Mesodermal cell (in vitro differentiated cells): ENCODE data around the gene SPC25.

Experiments
- H3K27ac ChIP-seq: 2 replicates; pipeline ENCODE4 v1.7.0; 2013; ENCODE audit warnings: mild to moderate bottlenecking, low read depth, low read length, moderate library complexity; ENCODE audit not compliant: severe bottlenecking
- H3K36me3 ChIP-seq: 2 replicates; pipeline ENCODE4 v1.7.1; 2013; ENCODE audit warnings: mild to moderate bottlenecking, low read length, moderate library complexity; ENCODE audit not compliant: control insufficient read depth, insufficient read depth
- H3K4me1 ChIP-seq: one replicate; pipeline ENCODE4 v1.7.1; 2013; ENCODE audit warnings: mild to moderate bottlenecking, low read length; ENCODE audit not compliant: insufficient read depth, control insufficient read depth, poor library complexity, severe bottlenecking
- H3K4me3 ChIP-seq: 2 replicates; pipeline ENCODE4 v1.7.0; 2013; ENCODE audit warnings: low read length, control low read depth, mild to moderate bottlenecking; ENCODE audit not compliant: insufficient read depth, poor library complexity, severe bottlenecking; ENCODE audit errors: extremely low read depth
- H3K9me3 ChIP-seq: 2 replicates; pipeline ENCODE4 v1.7.1; 2013; ENCODE audit warnings: mild to moderate bottlenecking, low read length, moderate library complexity; ENCODE audit not compliant: control insufficient read depth
- WGBS, 2 experiments: methylation state at CpG; one replicate each; pipeline ENCODE4 v1.1.5; 2013; ENCODE audit warnings: missing lambda C conversion rate in 2 of 2; ENCODE audit not compliant: insufficient coverage in 2 of 2; 5-methylcytosine and 5-hydroxymethylcytosine counted together

SPC25 gene

GRCh38 chr2:168848225-168848624, 42.0 kb downstream of the SPC25 start:
- Histone ChIP-seq H3K36me3 (peaks cover 6% of the 10 kb centered on the region), H3K4me3 (no peak overlapping the region), H3K27ac (no peak overlapping the region), H3K4me1 (no peaks in the 10 kb centered on the region), H3K9me3 (no peaks in the 10 kb centered on the region)
- 71 to 91% methylated on average over 3 of the region's 3 CpGs for WGBS, 2 experiments

- H3K36me3 ChIP-seq: no peaks in the 10 kb centered on the region
- H3K27ac ChIP-seq: no peak overlapping the region
- H3K4me1 ChIP-seq: no peaks in the 10 kb centered on the region
- 95 to 97% methylated on average over 3 of the region's 3 CpGs for WGBS, 2 experiments
- H3K9me3 ChIP-seq: no peaks in the 10 kb centered on the region
- no peak overlapping the region for H3K4me3 ChIP-seq
Measured at GRCh38 chr2:168843253-168843652, 47.0 kb downstream of the SPC25 start.

GRCh38 chr2:168841445-168841844, 48.8 kb downstream of the SPC25 start:
- WGBS, 2 experiments: 92 to 93% methylated on average over 2 of the region's 2 CpGs
- no peak overlapping the region for H3K27ac ChIP-seq
- no peaks in the 10 kb centered on the region for H3K4me1 ChIP-seq
- no peaks in the 10 kb centered on the region for H3K36me3 ChIP-seq
- H3K4me3 ChIP-seq: no peak overlapping the region
- H3K9me3 ChIP-seq: no peaks in the 10 kb centered on the region

- H3K4me3 ChIP-seq: no peak overlapping the region
- H3K27ac ChIP-seq: no peak overlapping the region
Measured at GRCh38 chr2:168835969-168836368, 54.3 kb downstream of the SPC25 start.

GRCh38 chr2:168831662-168832061, 58.6 kb downstream of the SPC25 start:
- Histone ChIP-seq H3K36me3 (no peaks in the 10 kb centered on the region), H3K4me3 (no peak overlapping the region), H3K27ac (no peak overlapping the region), H3K9me3 (peaks cover 4% of the 10 kb centered on the region), H3K4me1 (no peaks in the 10 kb centered on the region)

More at GRCh38 chr2:168835969-168836368, 54.3 kb downstream of the SPC25 start:
- H3K9me3 ChIP-seq: peaks cover 3% of the 10 kb centered on the region
- H3K36me3 ChIP-seq: no peaks in the 10 kb centered on the region
- no CpG with 5 or more reads among the region's 2 CpGs for WGBS, 2 experiments
- no peaks in the 10 kb centered on the region for H3K4me1 ChIP-seq

GRCh38 chr2:168830958-168831357, 59.3 kb downstream of the SPC25 start:
- H3K4me3 ChIP-seq: no peak overlapping the region
- H3K27ac ChIP-seq: no peak overlapping the region
- peaks cover 4% of the 10 kb centered on the region for H3K9me3 ChIP-seq
- no peaks in the 10 kb centered on the region for H3K4me1 ChIP-seq
- H3K36me3 ChIP-seq: no peaks in the 10 kb centered on the region

GRCh38 chr2:168825126-168825525, 65.1 kb downstream of the SPC25 start:
- H3K4me3 ChIP-seq: no peak overlapping the region
- no peak overlapping the region for H3K27ac ChIP-seq
- no peaks in the 10 kb centered on the region for H3K4me1 ChIP-seq
- H3K36me3 ChIP-seq: no peaks in the 10 kb centered on the region
- no peaks in the 10 kb centered on the region for H3K9me3 ChIP-seq

GRCh38 chr2:168821992-168822391, 68.2 kb downstream of the SPC25 start:
- no peaks in the 10 kb centered on the region for H3K9me3 ChIP-seq
- no peak overlapping the region for H3K27ac ChIP-seq
- 83 to 100% methylated on average over 1 of the region's 1 CpG for WGBS, 2 experiments
- H3K4me3 ChIP-seq: no peak overlapping the region
- peaks cover 3% of the 10 kb centered on the region for H3K4me1 ChIP-seq
- no peaks in the 10 kb centered on the region for H3K36me3 ChIP-seq

- Histone ChIP-seq H3K27ac (no peak overlapping the region), H3K4me1 (peaks cover 7% of the 10 kb centered on the region), H3K9me3 (no peaks in the 10 kb centered on the region), H3K4me3 (no peak overlapping the region), H3K36me3 (no peaks in the 10 kb centered on the region)
- 79 to 86% methylated on average over 6 to 8 of the region's 8 CpGs for WGBS, 2 experiments
Measured at GRCh38 chr2:168821577-168821976, 68.7 kb downstream of the SPC25 start.
